Panc1 (cell line): ENCODE data around the gene KCNQ1. TPM values are rescaled to one million over a fixed set of nuclear protein-coding genes. Genes with fewer than 3 reads are reported as not detected.

Experiments used
- ATAC-seq: fragments of 200-7000 bp; cut with Tn5 transposase; 2 replicates; pipeline ENCODE4 v1.9.1; 2020; ENCODE audit warnings: mild to moderate bottlenecking, moderate library complexity
- BruUV-seq: library from RNA; stranded (reverse); fragments of 400-500 nt; replicated peaks from 2 replicates; lab custom pipeline; 2021; lab: Mats Ljungman, UMichigan
- CTCF ChIA-PET: fragments of 300-600 bp; sonication (Branson Sonifier 250); formaldehyde crosslinking; loops from one replicate; lab custom pipeline; 2022; ENCODE audit warnings: antibody characterized with exemption; lab: Charles Lee
- POLR2A ChIA-PET: fragments of 300-600 bp; sonication (Branson Sonifier 250); formaldehyde crosslinking; loops from one replicate; lab custom pipeline; 2022; ENCODE audit warnings: antibody characterized with exemption; lab: Charles Lee
- DNase-seq: peaks from one replicate; pipeline ENCODE4 v3.0.0-alpha.2; 2010; ENCODE audit warnings: low read depth, low spot score
- H3K27ac ChIP-seq: 2 replicates; pipeline ENCODE4 v1.5.1; 2011; ENCODE audit warnings: mild to moderate bottlenecking, low read length, inconsistent platforms
- H3K27me3 ChIP-seq: fragments of 200-500 bp; sonication (Bioruptor generic); 2 replicates; pipeline ENCODE4 v1.6.0; 2014; ENCODE audit warnings: low read length, inconsistent platforms; ENCODE audit not compliant: control insufficient read depth, insufficient read depth
- H3K36me3 ChIP-seq: fragments of 200-500 bp; sonication (Bioruptor generic); 2 replicates; pipeline ENCODE4 v1.5.1; 2014; ENCODE audit warnings: inconsistent platforms, mild to moderate bottlenecking, low read length, moderate library complexity; ENCODE audit not compliant: control insufficient read depth, insufficient read depth
- H3K4me1 ChIP-seq: 2 replicates; pipeline ENCODE4 v1.5.1; 2011; ENCODE audit warnings: inconsistent platforms, mild to moderate bottlenecking, low read length, moderate library complexity; ENCODE audit not compliant: control insufficient read depth, insufficient read depth
- H3K4me3 ChIP-seq, 2 experiments: 2 replicates each; pipeline ENCODE4 v1.5.1; 2011 to 2012; ENCODE audit warnings: low read depth in 2 of 2, low read length in 2 of 2, mild to moderate bottlenecking in 2 of 2, inconsistent platforms in 1 of 2, moderate library complexity in 1 of 2
- H3K9me3 ChIP-seq: fragments of 200-500 bp; sonication (Bioruptor generic); 2 replicates; pipeline ENCODE4 v1.5.1; 2014; ENCODE audit warnings: low read depth, mild to moderate bottlenecking, inconsistent platforms, low read length, moderate library complexity; ENCODE audit not compliant: control insufficient read depth, insufficient read depth
- CTCF ChIP-seq: fragments of 450-650 bp; IDR thresholded peaks from 2 replicates; pipeline ENCODE4 v1.5.1; 2017; ENCODE audit warnings: mild to moderate bottlenecking
- POLR2AphosphoS5 ChIP-seq: IDR thresholded peaks from 2 replicates; pipeline ENCODE4 v1.6.1; 2012; ENCODE audit warnings: mild to moderate bottlenecking, low read depth, low read length, moderate library complexity
- REST ChIP-seq, 2 experiments: IDR thresholded peaks; 2 replicates each; pipeline ENCODE4 v1.6.1; 2011 to 2012; ENCODE audit warnings: low read depth in 2 of 2, control low read depth in 1 of 2, low read length in 1 of 2, mild to moderate bottlenecking in 1 of 2, moderate library complexity in 1 of 2; ENCODE audit not compliant: insufficient read depth in 1 of 2
- SIN3A ChIP-seq: IDR thresholded peaks from 2 replicates; pipeline ENCODE4 v1.6.1; 2012; ENCODE audit warnings: low read depth, mild to moderate bottlenecking, low read length, moderate library complexity, borderline replicate concordance; ENCODE audit not compliant: insufficient read depth
- TCF7L2 ChIP-seq: IDR thresholded peaks from 2 replicates; pipeline ENCODE4 v1.6.1; 2011; ENCODE audit warnings: mild to moderate bottlenecking, low read depth, low read length, inconsistent platforms
- in situ Hi-C: cut with HindIII; loops from 2 replicates; pipeline ENCODE4 v1.10.0; 2016; ENCODE audit warnings: low sequenced_read_pairs, low pct_unique_long_range_greater_than_20kb
- intact Hi-C: fragments of 100-400 bp; cut with micrococcal nuclease; formaldehyde crosslinking; loops from one replicate; pipeline ENCODE4 v1.10.0; 2022; ENCODE audit not compliant: unreplicated experiment
- total RNA-seq: library from RNA; stranded (reverse); gene quantifications from one replicate; pipeline ENCODE4 v1.2.1, GENCODE V29; 2021; ENCODE audit not compliant: unreplicated experiment

Gene KCNQ1
- total RNA-seq, 1 experiment from 2014 or later = 1.0 TPM

- TF ChIP-seq CTCF (no peak), REST (IDR thresholded peaks at IDR 0.05; ENCODE audit: insufficient read depth in 1 of 2, low read depth in 2 of 2, low read length in 1 of 2) (no peak), POLR2AphosphoS5 (no peak), SIN3A (no peak), TCF7L2 (no peak)
- intact Hi-C loops (loop anchor here (10.0 kb wide), 1 partner anchor 214 kb away; no protein-coding TSS in a partner anchor), in situ Hi-C loops (no loop called here)
- ATAC-seq (no peak), DNase-seq (no peak)
- H3K4me3 ChIP-seq = no peak overlapping the region
- no TSS peak for BruUV-seq
- no peaks in the 10 kb centered on the region for H3K27me3 ChIP-seq
- H3K36me3 ChIP-seq = no peaks in the 10 kb centered on the region
- no peak overlapping the region for H3K27ac ChIP-seq
- no peaks in the 10 kb centered on the region for H3K9me3 ChIP-seq
- peaks cover 15% of the 10 kb centered on the region for H3K4me1 ChIP-seq
- ChIA-PET POLR2A (interaction anchor here (0.7 kb wide), 1 partner anchor 154 kb away, joined by 3 read pairs; no protein-coding TSS in a partner anchor), CTCF (no interaction called here)
Measured at GRCh38 chr11:2529173-2529572, 84.4 kb downstream of the KCNQ1 start.

GRCh38 chr11:2529636-2530035 lies 84.8 kb downstream of the KCNQ1 start:
- Histone ChIP-seq H3K9me3 (no peaks in the 10 kb centered on the region), H3K4me3 (no peak overlapping the region), H3K4me1 (peaks cover 15% of the 10 kb centered on the region), H3K27me3 (no peaks in the 10 kb centered on the region), H3K36me3 (no peaks in the 10 kb centered on the region), H3K27ac (no peak overlapping the region)
- ChIA-PET POLR2A (no interaction called here), CTCF (no interaction called here)
- DNase-seq = no peak
- TF ChIP-seq REST (IDR thresholded peaks at IDR 0.05; ENCODE audit: insufficient read depth in 1 of 2, low read depth in 2 of 2, low read length in 1 of 2) (no peak), POLR2AphosphoS5 (no peak), SIN3A (no peak), TCF7L2 (no peak), CTCF (no peak)
- no TSS peak for BruUV-seq
- intact Hi-C loops = loop anchor here (10.0 kb wide), 1 partner anchor 215 kb away; no protein-coding TSS in a partner anchor
- in situ Hi-C loops = no loop called here
- ATAC-seq = no peak
